Trophoblast cell (in vitro differentiated cells and primary cell): ENCODE results near the gene NPIPB12.
"Not testable (repeated sequence)": the region's sequence is repeated elsewhere in the genome, so short reads cannot be mapped to it uniquely, and the experiment has no call there.

Source experiments
- DNase-seq, 2 donors: peaks; one replicate each; pipeline ENCODE4 v3.0.0-alpha.2; 2016
- H2AFZ ChIP-seq: 2 replicates; pipeline ENCODE4 v1.6.1; 2013; ENCODE audit warnings: low read length, moderate library complexity, mild to moderate bottlenecking; ENCODE audit not compliant: insufficient read depth, poor library complexity
- H2AK5ac ChIP-seq: 2 replicates; pipeline ENCODE4 v1.6.1; 2013; ENCODE audit warnings: mild to moderate bottlenecking, low read length
- H2BK120ac ChIP-seq: 2 replicates; pipeline ENCODE4 v1.6.1; 2013; ENCODE audit warnings: low read length, mild to moderate bottlenecking, moderate library complexity; ENCODE audit not compliant: insufficient read depth, poor library complexity
- H2BK12ac ChIP-seq: 2 replicates; pipeline ENCODE4 v1.6.1; 2013; ENCODE audit warnings: mild to moderate bottlenecking, low read length, moderate library complexity
- H2BK5ac ChIP-seq: 2 replicates; pipeline ENCODE4 v1.6.1; 2013; ENCODE audit warnings: low read length, low read depth, moderate library complexity, mild to moderate bottlenecking; ENCODE audit not compliant: poor library complexity
- H3K14ac ChIP-seq: 2 replicates; pipeline ENCODE4 v1.6.1; 2013; ENCODE audit warnings: mild to moderate bottlenecking, low read length
- H3K18ac ChIP-seq: 2 replicates; pipeline ENCODE4 v1.6.1; 2013; ENCODE audit warnings: mild to moderate bottlenecking, low read length
- H3K23ac ChIP-seq: 2 replicates; pipeline ENCODE4 v1.6.1; 2013; ENCODE audit warnings: low read length
- H3K27ac ChIP-seq: 2 replicates; pipeline ENCODE4 v1.5.1; 2013; ENCODE audit warnings: low read depth, mild to moderate bottlenecking, inconsistent platforms, low read length, moderate library complexity
- H3K27me3 ChIP-seq: 2 replicates; pipeline ENCODE4 v1.6.1; 2013; ENCODE audit warnings: inconsistent platforms, mild to moderate bottlenecking, low read length, moderate library complexity; ENCODE audit not compliant: insufficient read depth
- H3K36me3 ChIP-seq, 2 experiments: 1 replicate in 1 of 2; 2 replicates in 1 of 2; pipeline ENCODE4 v1.6.1; 2013; ENCODE audit warnings: low read length in 2 of 2, mild to moderate bottlenecking in 2 of 2, moderate library complexity in 1 of 2; ENCODE audit not compliant: insufficient read depth in 2 of 2, control insufficient read depth in 1 of 2
- H3K4ac ChIP-seq: 2 replicates; pipeline ENCODE4 v1.6.1; 2013; ENCODE audit warnings: low read depth, mild to moderate bottlenecking, low read length, moderate library complexity
- H3K4me1 ChIP-seq, 2 experiments: 1 replicate in 1 of 2; 2 replicates in 1 of 2; pipeline ENCODE4 v1.6.1; 2013; ENCODE audit warnings: low read length in 2 of 2, mild to moderate bottlenecking in 2 of 2, moderate library complexity in 1 of 2; ENCODE audit not compliant: insufficient read depth in 2 of 2, control insufficient read depth in 1 of 2
- H3K4me2 ChIP-seq: 2 replicates; pipeline ENCODE4 v1.6.1; 2013; ENCODE audit warnings: inconsistent platforms, mild to moderate bottlenecking, low read length, moderate library complexity
- H3K4me3 ChIP-seq: 2 replicates; pipeline ENCODE4 v1.5.1; 2013; ENCODE audit warnings: mild to moderate bottlenecking, low read depth, low read length, inconsistent platforms
- H3K79me1 ChIP-seq: one replicate; pipeline ENCODE4 v1.6.1; 2013; ENCODE audit warnings: low read length
- H3K79me2 ChIP-seq: 2 replicates; pipeline ENCODE4 v1.6.1; 2013; ENCODE audit warnings: low read length, mild to moderate bottlenecking; ENCODE audit not compliant: control insufficient read depth, insufficient read depth, poor library complexity
- H3K9ac ChIP-seq: 2 replicates; pipeline ENCODE4 v1.6.1; 2013; ENCODE audit warnings: mild to moderate bottlenecking, low read length
- H3K9me3 ChIP-seq: 2 replicates; pipeline ENCODE4 v1.6.1; 2013; ENCODE audit warnings: low read depth, mild to moderate bottlenecking, control low read depth, inconsistent platforms, low read length; ENCODE audit not compliant: insufficient read depth
- H4K12ac ChIP-seq: 2 replicates; pipeline ENCODE4 v1.6.1; 2013; ENCODE audit warnings: low read depth, mild to moderate bottlenecking, low read length, moderate library complexity
- H4K8ac ChIP-seq: 2 replicates; pipeline ENCODE4 v1.6.1; 2013; ENCODE audit warnings: low read depth, mild to moderate bottlenecking, low read length, moderate library complexity
- H4K91ac ChIP-seq: one replicate; pipeline ENCODE4 v1.6.1; 2013; ENCODE audit warnings: low read depth, mild to moderate bottlenecking, low read length, moderate library complexity
- WGBS: extraction: QIAGEN DNeasy Blood & Tissue Kit; methylation state at CpG from one replicate; pipeline ENCODE4 v1.1.7; 2013; ENCODE audit warnings: missing lambda C conversion rate; ENCODE audit not compliant: insufficient read length, insufficient coverage; ENCODE audit errors: extremely low coverage; 5-methylcytosine and 5-hydroxymethylcytosine counted together

NPIPB12 gene

DNA sequence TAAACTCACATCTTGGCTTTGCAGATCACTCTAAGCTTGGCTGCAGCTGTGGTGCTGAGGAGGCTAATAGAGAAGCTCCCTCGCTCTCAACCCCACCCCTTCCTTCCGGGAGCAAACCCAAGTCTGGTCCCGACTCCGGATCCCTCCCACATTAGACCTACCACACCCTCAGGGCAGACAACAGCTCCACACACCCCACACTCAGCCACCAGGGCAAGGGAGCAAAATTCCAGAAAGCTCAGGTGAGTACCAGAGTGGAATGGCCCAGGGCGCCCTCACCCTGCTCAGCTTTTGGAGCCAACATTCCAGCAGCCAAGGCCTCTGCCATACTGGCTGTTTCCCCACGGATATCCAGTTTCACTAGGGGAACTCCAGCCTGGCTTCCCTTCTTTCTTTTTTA lies 36.5 kb downstream of the NPIPB12 start:
- H2BK12ac ChIP-seq, H3K23ac ChIP-seq, H3K27ac ChIP-seq, H3K9ac ChIP-seq, H3K4me1 ChIP-seq, H3K79me2 ChIP-seq, H4K91ac ChIP-seq, H2BK5ac ChIP-seq, H4K8ac ChIP-seq, H3K27me3 ChIP-seq, H2AFZ ChIP-seq, H4K12ac ChIP-seq, DNase-seq, H2AK5ac ChIP-seq, H3K4me3 ChIP-seq, H3K9me3 ChIP-seq, H3K14ac ChIP-seq, H3K36me3 ChIP-seq, H3K4ac ChIP-seq, H2BK120ac ChIP-seq, H3K79me1 ChIP-seq, H3K18ac ChIP-seq: not testable (repeated sequence)
- WGBS = no CpG with 5 or more reads among the region's 6 CpGs
- peak overlapping the region; percentile 34 for H3K4me2 ChIP-seq

DNA sequence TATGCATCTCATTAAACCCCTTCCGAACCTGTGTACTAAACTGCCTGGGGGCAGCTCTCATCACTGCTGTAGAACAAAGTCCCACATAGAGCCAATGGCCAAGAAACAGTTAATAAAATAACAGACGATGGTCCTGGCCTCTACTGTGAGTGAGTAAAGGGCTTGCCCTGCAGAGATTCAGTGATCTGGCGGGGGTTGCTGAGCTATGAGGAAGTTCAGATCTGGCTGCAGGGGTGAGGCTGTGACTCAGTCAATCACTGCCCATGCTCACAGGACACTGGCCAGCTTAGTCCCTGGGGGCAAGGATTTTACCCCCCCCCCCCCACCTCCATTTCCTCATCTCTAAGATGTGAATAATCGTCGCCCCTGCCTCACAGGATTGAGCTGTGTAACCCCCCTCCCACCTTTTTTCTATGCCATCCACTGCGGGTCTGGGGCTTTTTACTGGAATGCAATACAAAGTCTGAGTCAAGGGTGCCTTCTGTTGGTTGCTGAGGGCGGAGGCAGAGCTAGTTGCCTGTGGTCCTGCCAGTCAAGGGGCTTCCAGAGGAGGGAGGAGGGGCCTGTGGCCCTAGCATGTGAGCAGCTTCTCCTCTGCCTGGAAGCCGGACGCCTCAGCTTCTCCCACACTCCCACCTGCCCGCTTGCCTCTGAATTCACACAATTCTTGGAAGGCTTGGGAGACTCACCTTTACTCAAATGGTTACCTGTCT lies 38.4 kb downstream of the NPIPB12 start:
- H4K12ac ChIP-seq, H4K91ac ChIP-seq, H3K4me2 ChIP-seq, H3K4me1 ChIP-seq, H3K79me1 ChIP-seq, H3K27ac ChIP-seq, H2BK12ac ChIP-seq, H3K4ac ChIP-seq, DNase-seq, H3K23ac ChIP-seq, H3K4me3 ChIP-seq, H3K27me3 ChIP-seq, H4K8ac ChIP-seq, H3K18ac ChIP-seq, H2BK5ac ChIP-seq, H3K36me3 ChIP-seq, H3K9ac ChIP-seq, H2BK120ac ChIP-seq, H3K79me2 ChIP-seq, H3K9me3 ChIP-seq, H3K14ac ChIP-seq, H2AFZ ChIP-seq, H2AK5ac ChIP-seq: not testable (repeated sequence)
- WGBS = no CpG with 5 or more reads among the region's 10 CpGs

DNA sequence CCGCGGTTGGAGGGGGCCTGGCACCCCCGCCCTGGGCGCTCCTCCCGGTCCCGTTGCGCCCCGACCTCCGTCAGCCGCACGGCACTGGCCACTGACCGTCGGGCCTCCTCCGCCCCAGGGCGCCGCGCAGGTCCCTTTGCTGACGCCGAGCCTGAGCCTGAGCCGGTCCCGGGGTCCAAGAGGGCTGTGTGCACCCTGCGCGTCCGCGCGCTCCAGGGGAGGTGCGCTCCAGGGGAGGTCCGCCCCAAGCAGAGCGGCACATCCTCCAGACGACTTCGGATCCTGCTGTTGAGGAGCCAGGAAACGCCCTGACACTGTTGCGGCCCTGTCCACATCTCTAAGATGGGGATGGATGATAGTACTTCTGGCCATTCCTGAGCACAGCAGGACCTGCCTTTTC lies 39.3 kb downstream of the NPIPB12 start:
- not testable (repeated sequence) for H2AK5ac ChIP-seq, H3K79me1 ChIP-seq, H3K4ac ChIP-seq, H3K4me3 ChIP-seq, H4K8ac ChIP-seq, H2BK12ac ChIP-seq, H2BK5ac ChIP-seq, H3K4me1 ChIP-seq, H3K9me3 ChIP-seq, H2BK120ac ChIP-seq, H3K79me2 ChIP-seq, H2AFZ ChIP-seq, H3K27me3 ChIP-seq, H3K27ac ChIP-seq, H3K14ac ChIP-seq, H4K12ac ChIP-seq, H3K18ac ChIP-seq, H3K9ac ChIP-seq, H3K36me3 ChIP-seq, H4K91ac ChIP-seq, H3K23ac ChIP-seq, H3K4me2 ChIP-seq, DNase-seq
- no CpG with 5 or more reads among the region's 33 CpGs for WGBS

DNA sequence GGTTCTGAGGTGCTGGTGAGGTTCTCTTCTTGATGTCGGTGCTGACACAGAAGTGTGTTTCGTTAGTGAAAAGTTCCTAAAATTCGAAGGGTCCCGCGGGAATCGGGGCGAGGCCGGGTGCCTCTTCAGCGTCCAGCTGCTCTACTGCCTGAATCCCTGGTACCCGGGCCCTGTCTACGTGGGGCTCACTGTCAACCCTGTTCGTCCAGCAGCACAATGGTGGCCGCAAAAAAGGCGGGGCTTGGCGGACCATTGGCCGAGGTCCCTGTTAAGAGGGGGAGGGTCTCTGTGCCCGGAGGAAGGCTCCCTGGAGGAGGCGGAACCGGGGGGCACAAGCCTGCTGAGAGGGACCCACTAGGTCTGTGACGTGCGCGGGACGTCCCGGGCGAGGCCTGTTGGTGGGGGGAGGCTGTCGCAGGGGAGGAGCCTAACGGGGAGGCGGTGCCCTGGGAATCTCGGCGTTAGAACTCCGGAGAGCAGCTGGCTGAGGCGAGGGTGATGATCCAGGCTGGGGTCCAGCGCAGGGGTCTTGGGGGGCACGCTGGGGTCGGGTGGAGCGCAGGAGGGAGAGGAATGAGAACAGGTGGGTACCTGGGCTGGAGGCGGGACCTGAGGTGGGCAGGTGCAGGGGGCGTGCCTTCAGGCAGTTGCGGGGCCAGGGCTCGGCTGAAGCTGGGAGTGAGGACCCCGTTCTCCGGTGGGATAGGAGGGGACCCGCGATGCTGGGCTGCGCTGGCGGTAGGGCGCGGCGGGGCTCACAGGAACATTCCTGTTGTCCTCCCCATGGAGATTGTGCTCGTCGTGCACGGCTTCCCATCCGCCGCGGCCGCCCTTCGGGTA lies 40.0 kb downstream of the NPIPB12 start:
- H3K23ac ChIP-seq, H3K18ac ChIP-seq, H4K12ac ChIP-seq, H3K27me3 ChIP-seq, H3K4me1 ChIP-seq, H3K9ac ChIP-seq, H3K9me3 ChIP-seq, DNase-seq, H4K91ac ChIP-seq, H3K27ac ChIP-seq, H3K79me1 ChIP-seq, H2AK5ac ChIP-seq, H3K4ac ChIP-seq, H3K4me2 ChIP-seq, H2AFZ ChIP-seq, H3K14ac ChIP-seq, H2BK120ac ChIP-seq, H2BK5ac ChIP-seq, H2BK12ac ChIP-seq, H3K4me3 ChIP-seq, H3K36me3 ChIP-seq, H3K79me2 ChIP-seq, H4K8ac ChIP-seq: not testable (repeated sequence)
- no CpG with 5 or more reads among the region's 57 CpGs for WGBS
